GM23248 (cell line): ENCODE data around the gene TDRD3.

Source experiments
- EZH2 ChIP-seq: fragments of 200-600 bp; sonication (generic); IDR thresholded peaks from 2 replicates; pipeline ENCODE4 v1.6.1; 2018; ENCODE audit warnings: antibody characterized with exemption, mild to moderate bottlenecking; ENCODE audit not compliant: insufficient read depth, poor library complexity, severe bottlenecking
- EZH2phosphoT487 ChIP-seq: fragments of 200-600 bp; sonication (generic); IDR thresholded peaks from 2 replicates; pipeline ENCODE4 v1.6.1; 2018; ENCODE audit warnings: antibody characterized with exemption, moderate library complexity, mild to moderate bottlenecking, low read depth; ENCODE audit not compliant: insufficient read depth

DNA sequence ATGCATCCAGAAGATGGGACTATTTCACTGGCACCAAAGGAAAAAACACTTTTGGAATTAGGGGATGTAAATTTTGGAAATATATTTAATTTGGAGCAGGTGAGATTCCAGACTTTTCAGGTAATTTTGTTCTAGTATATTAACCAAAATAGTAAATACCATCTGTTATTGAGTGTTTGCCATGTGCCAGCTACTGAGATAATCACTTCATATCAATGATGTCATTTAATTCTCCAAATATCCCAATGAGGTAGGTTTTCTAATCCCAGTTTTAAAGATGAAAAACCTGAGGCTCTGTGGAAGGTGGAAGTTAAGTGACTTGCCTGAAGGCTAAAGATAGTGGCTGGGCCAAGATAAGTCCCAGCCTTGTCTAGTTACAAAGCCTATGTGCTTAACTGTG, 95.2 kb downstream of the TDRD3 start:
- TF ChIP-seq EZH2 (no peak), EZH2phosphoT487 (no peak)
